ENCODE data around the gene DPH1.

Gene DPH1

GRCh38 chr17:2085648-2085949, 55.6 kb downstream of the DPH1 start:
- H3K36me3 ChIP-seq (ENCODE audit: control insufficient read depth, insufficient read depth, low read length): no peaks in the 10 kb centered on the region
- no peak overlapping the region for H3K9ac ChIP-seq

DNA sequence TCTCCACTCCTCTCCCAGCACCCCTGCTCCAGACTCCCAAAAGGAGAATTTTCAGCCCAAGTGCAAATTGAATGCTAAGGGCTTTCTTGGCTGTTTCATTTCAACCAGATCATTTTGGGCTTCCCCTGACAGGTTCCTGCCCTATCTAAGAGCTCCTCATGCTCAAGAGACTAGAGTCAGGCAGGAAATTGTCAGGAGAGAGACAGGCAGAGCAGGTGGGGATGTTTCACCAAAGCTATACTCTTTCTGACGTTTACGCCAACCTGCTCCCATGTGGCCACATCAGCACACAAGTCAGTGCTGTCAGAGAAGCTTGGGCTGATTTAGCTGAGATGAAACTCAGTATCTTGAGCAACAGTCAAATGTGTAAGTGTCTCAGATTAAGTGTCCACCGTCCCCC, 56.4 kb downstream of the DPH1 start:
- no peaks in the 10 kb centered on the region for H3K27me3 ChIP-seq (ENCODE audit: control insufficient read depth, insufficient read depth, low read length)
- no peaks in the 10 kb centered on the region for H3K36me3 ChIP-seq (ENCODE audit: control insufficient read depth, insufficient read depth, low read length)
- no peaks in the 10 kb centered on the region for H3K79me2 ChIP-seq
- H3K4me3 ChIP-seq (ENCODE audit: low read depth, low read length): no peak overlapping the region
- H3K4me2 ChIP-seq (ENCODE audit: low read length): no peak overlapping the region
- no peak overlapping the region for H2AFZ ChIP-seq
- no peak overlapping the region for H3K9ac ChIP-seq
- H3K9me3 ChIP-seq (ENCODE audit: control insufficient read depth, low read length): no peaks in the 10 kb centered on the region
- H3K4me1 ChIP-seq: peaks cover 27% of the 10 kb centered on the region
- H3K27ac ChIP-seq: no peak overlapping the region
- no peak for TF ChIP-seq CTCF (IDR thresholded peaks at IDR 0.05)

More at GRCh38 chr17:2085648-2085949, 55.6 kb downstream of the DPH1 start:
- Histone ChIP-seq H3K27me3 (ENCODE audit: control insufficient read depth, insufficient read depth, low read length) (no peaks in the 10 kb centered on the region), H3K9me3 (ENCODE audit: control insufficient read depth, low read length) (no peaks in the 10 kb centered on the region), H3K79me2 (no peaks in the 10 kb centered on the region), H3K27ac (peak overlapping the region; percentile 75), H3K4me1 (peaks cover 27% of the 10 kb centered on the region), H3K4me2 (ENCODE audit: low read length) (no peak overlapping the region), H3K4me3 (ENCODE audit: low read depth, low read length) (no peak overlapping the region), H2AFZ (no peak overlapping the region)
- no peak for TF ChIP-seq CTCF (IDR thresholded peaks at IDR 0.05)

DNA sequence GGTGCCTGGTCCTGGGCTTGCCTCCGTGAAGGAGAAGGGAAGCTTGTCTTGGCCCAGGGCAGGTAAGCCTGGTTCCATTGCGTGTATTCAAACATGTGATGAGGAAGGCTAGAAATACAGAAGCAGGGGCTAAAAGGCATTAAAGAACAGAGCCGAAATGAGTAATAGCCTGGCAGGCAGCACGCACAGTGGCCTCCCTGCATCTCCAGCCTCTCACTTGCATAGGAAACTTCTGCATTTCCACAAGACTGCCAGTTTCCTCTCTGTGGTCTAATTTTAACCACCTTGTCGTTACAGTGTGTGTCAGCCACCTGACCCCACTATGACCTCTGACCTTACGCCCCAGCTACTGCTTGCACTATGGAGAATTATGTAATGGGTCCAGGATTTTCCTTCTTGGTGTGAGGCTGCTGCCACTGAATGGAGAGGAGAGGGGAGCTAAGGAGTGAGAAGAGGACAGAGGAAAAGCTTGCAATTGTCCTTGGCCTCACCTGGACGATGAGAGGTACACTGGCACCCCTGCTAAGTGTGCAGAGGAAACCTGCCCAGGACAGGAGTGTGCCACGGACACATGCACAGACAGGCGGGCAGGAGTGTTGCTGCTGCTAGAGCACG, 57.8 kb downstream of the DPH1 start:
- no peaks in the 10 kb centered on the region for H3K79me2 ChIP-seq
- H3K27ac ChIP-seq: peak overlapping the region; percentile 51
- peaks cover 27% of the 10 kb centered on the region for H3K4me1 ChIP-seq
- no peak overlapping the region for H3K9ac ChIP-seq
- no peaks in the 10 kb centered on the region for H3K36me3 ChIP-seq (ENCODE audit: control insufficient read depth, insufficient read depth, low read length)
- no peaks in the 10 kb centered on the region for H3K27me3 ChIP-seq (ENCODE audit: control insufficient read depth, insufficient read depth, low read length)
- H3K4me2 ChIP-seq (ENCODE audit: low read length): no peak overlapping the region
- TF ChIP-seq CTCF (IDR thresholded peaks at IDR 0.05): no peak
- no peak overlapping the region for H2AFZ ChIP-seq
- H3K4me3 ChIP-seq (ENCODE audit: low read depth, low read length): no peak overlapping the region
- H3K9me3 ChIP-seq (ENCODE audit: control insufficient read depth, low read length): no peaks in the 10 kb centered on the region

GRCh38 chr17:2089021-2089422, 59.1 kb downstream of the DPH1 start:
- peak overlapping the region; percentile 61 for H3K27ac ChIP-seq

More at GRCh38 chr17:2089021-2089422, 59.1 kb downstream of the DPH1 start:
- H2AFZ ChIP-seq: peak overlapping the region; percentile 47
- H3K9me3 ChIP-seq (ENCODE audit: control insufficient read depth, low read length): no peaks in the 10 kb centered on the region
- no peaks in the 10 kb centered on the region for H3K36me3 ChIP-seq (ENCODE audit: control insufficient read depth, insufficient read depth, low read length)
- H3K27me3 ChIP-seq (ENCODE audit: control insufficient read depth, insufficient read depth, low read length): no peaks in the 10 kb centered on the region
- H3K79me2 ChIP-seq: no peaks in the 10 kb centered on the region
- no peak overlapping the region for H3K9ac ChIP-seq
- peak overlapping the region; percentile 42 for H3K4me3 ChIP-seq (ENCODE audit: low read depth, low read length)
- TF ChIP-seq CTCF (IDR thresholded peaks at IDR 0.05): no peak
- peak overlapping the region; percentile 74 for H3K4me2 ChIP-seq (ENCODE audit: low read length)
- H3K4me1 ChIP-seq: peaks cover 27% of the 10 kb centered on the region

All from parathyroid adenoma (tissue), 2 donors.